Kidney (tissue), 14 donors: Measurements from ENCODE around the gene HK1. TPM values are rescaled to one million over a fixed set of nuclear protein-coding genes. Genes with fewer than 3 reads are reported as not detected.

Experiments used
- DNase-seq, 5 donors: peaks; one replicate each; pipeline ENCODE4 v3.0.0-alpha.2; 2013 to 2020
- FAIRE-seq: peaks from 2 replicates; lab custom pipeline; 2012; peaks lifted over from hg19 to GRCh38; lab: Jason Lieb, UNC
- H3K27ac ChIP-seq, 2 donors: one replicate each; pipeline ENCODE4 v1.7.0; 2013; ENCODE audit warnings: low read depth in 2 of 2, low read length in 2 of 2, inconsistent platforms in 1 of 2
- H3K27me3 ChIP-seq: one replicate; pipeline ENCODE4 v1.7.1; 2013; ENCODE audit warnings: low read length, inconsistent platforms; ENCODE audit not compliant: control insufficient read depth, insufficient read depth
- H3K36me3 ChIP-seq, 3 donors: one replicate each; pipeline versions ENCODE4 v1.7.0 to v1.7.1; 2013; ENCODE audit warnings: low read length in 3 of 3, control low read depth in 1 of 3, inconsistent platforms in 1 of 3; ENCODE audit not compliant: insufficient read depth in 3 of 3, control insufficient read depth in 2 of 3
- H3K4me1 ChIP-seq, 3 donors: one replicate each; pipeline versions ENCODE4 v1.7.0 to v1.7.1; 2013; ENCODE audit warnings: low read length in 3 of 3, inconsistent platforms in 1 of 3, low read depth in 1 of 3; ENCODE audit not compliant: control insufficient read depth in 2 of 3, insufficient read depth in 2 of 3
- H3K4me3 ChIP-seq, 3 donors: one replicate each; pipeline versions ENCODE4 v1.7.0 to v1.8.1; 2013; ENCODE audit warnings: low read length in 3 of 3, control low read depth in 1 of 3, inconsistent platforms in 1 of 3
- H3K9ac ChIP-seq, 3 donors: one replicate each; pipeline versions ENCODE4 v1.7.0 to v1.7.1; 2013; ENCODE audit warnings: low read length in 3 of 3, control low read depth in 1 of 3, inconsistent platforms in 1 of 3
- H3K9me3 ChIP-seq, 3 donors: one replicate each; pipeline versions ENCODE4 v1.7.0 to v1.7.1; 2013; ENCODE audit warnings: low read length in 3 of 3, control low read depth in 1 of 3, inconsistent platforms in 1 of 3; ENCODE audit not compliant: control insufficient read depth in 2 of 3, insufficient read depth in 1 of 3
- intact Hi-C: fragments of 100-400 bp; cut with DNase I; formaldehyde crosslinking; loops from one replicate; pipeline ENCODE4 v1.11.1; 2022
- polyA plus RNA-seq: library from polyadenylated mRNA; stranded (reverse); fragments of 350-450 nt; fragmentation: Illumina TruSeq; extraction: RNeasy Lipid Tissue Mini Kit (QIAGEN cat#74804); gene quantifications from one replicate; pipeline ENCODE4 v1.2.3, GENCODE V29; 2014; ENCODE audit warnings: low read depth, low replicate concordance; ENCODE audit not compliant: insufficient read depth
- total RNA-seq: library from RNA; stranded (reverse); fragmentation: NEBNext Ultra II Directional; extraction: Animal tissue kit (Norgen Biotek cat#: 25700); gene quantifications from one replicate; pipeline ENCODE4 v1.2.1, GENCODE V29; 2021
- TF ChIP-seq, protein P1 (sequence below): IDR thresholded peaks from 3 replicates; pipeline ENCODE4 v1.5.1; 2012; ENCODE audit warnings: mild to moderate bottlenecking, moderate library complexity, borderline replicate concordance; ENCODE audit not compliant: insufficient read depth; ENCODE audit errors: extremely low read depth
- donor health status: control.
- donor health status: control.
- donor health status: control.
- donor health status: control.
- donor health status: control.
- donor health status: DM: yes; HTN: yes; CAD: no.
- donor health status: Normal renal cell carcinoma (clear cell type).

Gene HK1
- total and polyA plus RNA-seq, 2 donors from 2014 or later: 35.9 to 84.9 TPM

DNA sequence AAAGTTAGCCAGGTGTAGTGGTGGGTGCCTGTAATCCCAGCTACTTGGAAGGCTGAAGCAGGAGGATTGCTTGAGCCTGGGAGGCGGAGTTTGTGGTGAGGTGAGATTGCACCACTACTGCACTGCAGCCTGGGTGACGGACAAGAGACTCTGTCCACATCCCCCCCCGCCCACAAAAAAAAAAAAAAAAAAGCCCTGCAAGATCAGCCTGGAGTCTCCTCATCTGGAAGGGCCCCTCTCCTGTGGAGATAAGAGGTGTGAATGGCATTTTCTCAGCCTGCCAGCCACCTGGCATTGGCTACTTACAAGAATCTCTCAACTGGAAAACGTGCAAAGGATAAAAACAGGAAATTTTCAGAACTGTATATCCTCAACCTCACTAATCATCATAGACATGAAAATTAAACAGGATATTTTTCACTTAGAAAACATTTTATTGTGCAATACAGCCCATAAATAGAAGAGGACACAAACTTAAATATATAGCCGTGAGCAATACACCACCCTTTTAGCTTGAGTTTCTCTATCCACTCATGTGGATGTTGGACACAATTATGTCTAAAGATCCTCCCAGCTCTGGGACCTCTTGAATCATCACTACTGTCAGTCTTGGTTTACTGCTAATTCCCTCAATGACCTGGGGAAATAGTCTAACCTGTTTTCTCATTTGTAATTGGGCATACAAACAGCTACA, 161.7 kb downstream of the HK1 start:
- Histone ChIP-seq H3K9me3 (no peaks in the 10 kb centered on the region), H3K4me3 (no peak overlapping the region), H3K27ac (no peak overlapping the region), H3K27me3 (no peaks in the 10 kb centered on the region), H3K9ac (no peak overlapping the region), H3K4me1 (peaks cover 0 to 11% (median 10%) of the 10 kb centered on the region in 3 donors), H3K36me3 (no peaks in the 10 kb centered on the region)
- TF ChIP-seq, protein P1, sequence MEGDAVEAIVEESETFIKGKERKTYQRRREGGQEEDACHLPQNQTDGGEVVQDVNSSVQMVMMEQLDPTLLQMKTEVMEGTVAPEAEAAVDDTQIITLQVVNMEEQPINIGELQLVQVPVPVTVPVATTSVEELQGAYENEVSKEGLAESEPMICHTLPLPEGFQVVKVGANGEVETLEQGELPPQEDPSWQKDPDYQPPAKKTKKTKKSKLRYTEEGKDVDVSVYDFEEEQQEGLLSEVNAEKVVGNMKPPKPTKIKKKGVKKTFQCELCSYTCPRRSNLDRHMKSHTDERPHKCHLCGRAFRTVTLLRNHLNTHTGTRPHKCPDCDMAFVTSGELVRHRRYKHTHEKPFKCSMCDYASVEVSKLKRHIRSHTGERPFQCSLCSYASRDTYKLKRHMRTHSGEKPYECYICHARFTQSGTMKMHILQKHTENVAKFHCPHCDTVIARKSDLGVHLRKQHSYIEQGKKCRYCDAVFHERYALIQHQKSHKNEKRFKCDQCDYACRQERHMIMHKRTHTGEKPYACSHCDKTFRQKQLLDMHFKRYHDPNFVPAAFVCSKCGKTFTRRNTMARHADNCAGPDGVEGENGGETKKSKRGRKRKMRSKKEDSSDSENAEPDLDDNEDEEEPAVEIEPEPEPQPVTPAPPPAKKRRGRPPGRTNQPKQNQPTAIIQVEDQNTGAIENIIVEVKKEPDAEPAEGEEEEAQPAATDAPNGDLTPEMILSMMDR: no peak
- no peak for FAIRE-seq
- peak in 1 of 5 donors; percentile 16 for DNase-seq
- intact Hi-C loops: no loop called here

DNA sequence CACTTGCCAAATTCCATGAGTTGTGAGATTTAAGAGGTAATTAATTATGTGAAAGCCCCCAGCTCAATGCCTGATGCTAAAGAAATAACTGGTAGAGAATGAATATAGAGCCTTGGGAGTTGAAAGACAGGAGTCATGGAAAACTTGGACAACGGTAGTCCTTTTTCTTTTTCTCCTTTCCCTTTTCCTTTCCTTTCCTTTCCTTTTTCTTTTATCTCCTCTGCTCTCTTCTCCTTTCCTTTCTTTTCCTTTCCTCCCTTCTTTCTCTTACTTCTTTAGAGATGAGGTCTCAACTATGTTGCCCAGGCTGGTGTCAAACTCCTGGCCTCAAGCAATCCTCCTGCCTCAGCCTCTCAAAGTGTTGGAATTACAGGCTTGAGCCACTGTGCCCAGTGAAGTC, 165.1 kb downstream of the HK1 start:
- no peak overlapping the region for H3K9ac ChIP-seq
- H3K27me3 ChIP-seq: no peaks in the 10 kb centered on the region
- no peaks in the 10 kb centered on the region for H3K9me3 ChIP-seq
- intact Hi-C loops: no loop called here
- TF ChIP-seq, protein P1: no peak
- no peak for DNase-seq
- H3K4me3 ChIP-seq: no peak overlapping the region
- H3K36me3 ChIP-seq: no peaks in the 10 kb centered on the region
- no peak for FAIRE-seq
- no peak overlapping the region for H3K27ac ChIP-seq
- peaks cover 0 to 9% (median 7%) of the 10 kb centered on the region in 3 donors for H3K4me1 ChIP-seq

DNA sequence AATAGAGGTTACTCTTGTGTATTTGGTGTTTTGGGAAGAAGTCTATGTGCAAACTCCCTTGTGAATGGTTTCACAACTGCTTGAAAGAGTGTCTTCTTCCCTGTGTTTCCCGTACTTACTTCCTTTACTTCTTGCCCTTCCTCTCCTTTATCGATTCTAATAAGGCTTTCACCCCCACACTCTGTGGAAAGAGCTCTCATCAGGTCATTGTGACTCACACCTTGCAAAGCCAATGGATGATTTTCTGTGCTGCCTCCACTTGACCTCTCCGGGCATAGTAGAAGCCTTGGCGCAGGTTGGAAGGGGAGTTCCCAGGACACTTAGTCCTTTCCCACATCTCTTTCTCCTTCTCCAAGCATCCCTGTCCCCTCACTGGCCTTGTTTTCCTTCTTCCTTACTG, 166.7 kb downstream of the HK1 start:
- Histone ChIP-seq H3K36me3 (no peaks in the 10 kb centered on the region), H3K4me3 (no peak overlapping the region), H3K9me3 (no peaks in the 10 kb centered on the region), H3K27me3 (no peaks in the 10 kb centered on the region), H3K9ac (no peak overlapping the region), H3K4me1 (peaks cover 0 to 2% (median 0%) of the 10 kb centered on the region in 3 donors), H3K27ac (no peak overlapping the region)
- TF ChIP-seq, protein P1: no peak
- intact Hi-C loops: no loop called here
- FAIRE-seq (no peak), DNase-seq (no peak)
